Smooth muscle cell (in vitro differentiated cells): ENCODE data around the gene NRXN3. TPM values are rescaled to one million over a fixed set of nuclear protein-coding genes. Genes with fewer than 3 reads are reported as not detected.

Experiments used
- DNase-seq: peaks from one replicate; lab custom pipeline; 2025; ENCODE audit not compliant: unreplicated experiment; lab: John Stamatoyannopoulos, UW
- H2AFZ ChIP-seq: fragments of 200-600 bp; sonication (generic); 2 replicates; pipeline ENCODE4 v1.6.0; 2016; ENCODE audit warnings: antibody characterized with exemption, low read depth, mild to moderate bottlenecking
- H3F3A ChIP-seq: fragments of 200-600 bp; sonication (generic); 2 replicates; pipeline ENCODE4 v1.6.0; 2017; ENCODE audit warnings: antibody characterized with exemption, low read depth
- H3K27ac ChIP-seq: fragments of 200-600 bp; sonication (generic); 2 replicates; pipeline ENCODE4 v1.5.1; 2016; ENCODE audit warnings: low read depth, mild to moderate bottlenecking
- H3K27me3 ChIP-seq: fragments of 200-600 bp; sonication (generic); 2 replicates; pipeline ENCODE4 v1.6.1; 2016; ENCODE audit warnings: low read depth, mild to moderate bottlenecking
- H3K36me3 ChIP-seq: fragments of 200-600 bp; sonication (generic); 2 replicates; pipeline ENCODE4 v1.5.1; 2016; ENCODE audit warnings: low read depth
- H3K4me1 ChIP-seq: fragments of 200-600 bp; sonication (generic); 2 replicates; pipeline ENCODE4 v1.5.1; 2016; ENCODE audit warnings: low read depth
- H3K4me2 ChIP-seq: fragments of 200-600 bp; sonication (generic); 2 replicates; pipeline ENCODE4 v1.6.0; 2016; ENCODE audit warnings: mild to moderate bottlenecking
- H3K4me3 ChIP-seq: fragments of 200-600 bp; sonication (generic); 2 replicates; pipeline ENCODE4 v1.5.1; 2016; ENCODE audit warnings: mild to moderate bottlenecking
- H3K79me2 ChIP-seq: fragments of 200-600 bp; sonication (generic); 2 replicates; pipeline ENCODE4 v1.6.0; 2016; ENCODE audit warnings: low read depth, mild to moderate bottlenecking
- H3K9ac ChIP-seq: fragments of 200-600 bp; sonication (generic); 2 replicates; pipeline ENCODE4 v1.6.0; 2016; ENCODE audit warnings: low read depth
- H3K9me3 ChIP-seq: fragments of 200-600 bp; sonication (generic); replicated peaks from 2 replicates; pipeline ENCODE4 v1.5.1; 2016; ENCODE audit warnings: low read depth
- H4K20me1 ChIP-seq: fragments of 200-600 bp; sonication (generic); 2 replicates; pipeline ENCODE4 v1.6.0; 2016; ENCODE audit warnings: low read depth
- CTCF ChIP-seq: fragments of 200-600 bp; sonication (generic); IDR thresholded peaks from 2 replicates; pipeline ENCODE4 v1.5.1; 2017; ENCODE audit warnings: borderline replicate concordance, mild to moderate bottlenecking, antibody characterized with exemption; ENCODE audit not compliant: insufficient read depth, poor library complexity, severe bottlenecking
- WGBS: methylation state at CpG from one replicate; pipeline ENCODE4 v1.1.7; 2016; ENCODE audit warnings: low lambda C conversion rate; 5-methylcytosine and 5-hydroxymethylcytosine counted together
- polyA plus RNA-seq: library from polyadenylated mRNA; unstranded; fragments of >200 nt; fragmentation: Nextera tagmentation; extraction: Ambion mirVana; gene quantifications from 2 replicates; pipeline ENCODE4 v1.2.1, GENCODE V29; 2016
- total RNA-seq: library from RNA; depleted of rRNA; stranded (reverse); fragments of >200 nt; gene quantifications from 2 replicates; pipeline ENCODE4 v1.2.3, GENCODE V29; 2014

The NRXN3 gene
- total and polyA plus RNA-seq, 2 experiments from 2014 or later, result 1.2 to 7.0 TPM

GRCh38 chr14:79037106-79037505, 866.9 kb downstream of the NRXN3 start:
- no peak for TF ChIP-seq CTCF
- H3F3A ChIP-seq, result no peaks in the 10 kb centered on the region
- no peaks in the 10 kb centered on the region for H4K20me1 ChIP-seq
- 92% methylated on average over 3 of the region's 3 CpGs for WGBS
- DNase-seq, result no peak
- H2AFZ ChIP-seq, result no peak overlapping the region
- no peak overlapping the region for H3K4me2 ChIP-seq
- no peaks in the 10 kb centered on the region for H3K36me3 ChIP-seq
- peaks cover 1% of the 10 kb centered on the region for H3K27me3 ChIP-seq
- H3K27ac ChIP-seq, result no peak overlapping the region
- no peaks in the 10 kb centered on the region for H3K9me3 ChIP-seq
- no peaks in the 10 kb centered on the region for H3K4me1 ChIP-seq
- no peak overlapping the region for H3K4me3 ChIP-seq
- H3K79me2 ChIP-seq, result no peaks in the 10 kb centered on the region
- H3K9ac ChIP-seq, result no peak overlapping the region

DNA sequence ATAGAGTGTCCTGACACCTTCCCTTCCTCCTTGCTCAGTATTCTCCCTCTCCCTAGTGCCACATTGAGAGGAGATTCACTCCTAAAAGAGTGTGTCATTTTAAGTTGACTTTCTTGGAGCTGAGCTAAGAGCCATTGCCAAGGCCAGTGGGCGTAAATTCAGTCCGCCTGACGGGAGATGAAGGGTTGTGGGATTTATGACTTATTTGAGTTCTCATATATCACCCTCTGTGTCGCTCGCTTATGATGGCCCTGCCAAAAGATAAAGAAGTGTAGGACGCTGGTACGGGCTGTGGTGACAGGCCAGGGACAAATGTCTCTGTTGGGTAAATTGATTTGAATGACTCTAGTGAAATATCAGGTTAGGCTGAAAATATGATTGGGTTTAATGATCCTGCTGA, 867.4 kb downstream of the NRXN3 start:
- no peak overlapping the region for H3K4me3 ChIP-seq
- TF ChIP-seq CTCF, result no peak
- no peak overlapping the region for H3K27ac ChIP-seq
- no peaks in the 10 kb centered on the region for H3K27me3 ChIP-seq
- WGBS, result 88% methylated on average over 7 of the region's 7 CpGs
- H4K20me1 ChIP-seq, result no peaks in the 10 kb centered on the region
- H3F3A ChIP-seq, result no peaks in the 10 kb centered on the region
- DNase-seq, result no peak
- no peak overlapping the region for H3K9ac ChIP-seq
- H3K9me3 ChIP-seq, result no peaks in the 10 kb centered on the region
- no peak overlapping the region for H2AFZ ChIP-seq
- no peaks in the 10 kb centered on the region for H3K4me1 ChIP-seq
- no peaks in the 10 kb centered on the region for H3K79me2 ChIP-seq
- no peaks in the 10 kb centered on the region for H3K36me3 ChIP-seq
- no peak overlapping the region for H3K4me2 ChIP-seq

DNA sequence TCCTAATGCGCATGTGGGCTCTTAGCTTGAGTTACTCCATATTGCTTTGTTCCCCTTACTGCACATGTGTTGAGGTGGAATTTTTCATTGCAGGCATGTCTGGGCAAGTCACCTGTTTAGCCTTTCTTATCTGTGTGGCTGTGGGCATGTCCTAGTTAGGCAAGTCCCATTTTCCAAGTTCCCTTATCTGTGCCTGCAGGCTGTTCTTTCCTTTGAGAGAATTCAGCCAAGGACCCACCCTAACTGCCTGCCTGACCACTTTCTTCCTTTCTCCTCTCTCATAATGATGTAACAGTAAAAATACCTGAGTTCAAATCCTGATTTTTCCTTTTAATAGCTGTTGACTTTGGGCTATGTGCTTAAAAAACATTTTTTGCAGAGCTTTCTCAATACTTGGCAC, 870.6 kb downstream of the NRXN3 start:
- H2AFZ ChIP-seq, result no peak overlapping the region
- H3K27me3 ChIP-seq, result no peaks in the 10 kb centered on the region
- no peak for TF ChIP-seq CTCF
- no peaks in the 10 kb centered on the region for H4K20me1 ChIP-seq
- no peaks in the 10 kb centered on the region for H3K79me2 ChIP-seq
- no peak overlapping the region for H3K4me2 ChIP-seq
- no peak overlapping the region for H3K4me3 ChIP-seq
- no peaks in the 10 kb centered on the region for H3K4me1 ChIP-seq
- H3K9me3 ChIP-seq, result no peaks in the 10 kb centered on the region
- no peak overlapping the region for H3K27ac ChIP-seq
- H3F3A ChIP-seq, result no peaks in the 10 kb centered on the region
- 100% methylated on average over 1 of the region's 1 CpG for WGBS
- no peak overlapping the region for H3K9ac ChIP-seq
- no peak for DNase-seq
- H3K36me3 ChIP-seq, result no peaks in the 10 kb centered on the region

DNA sequence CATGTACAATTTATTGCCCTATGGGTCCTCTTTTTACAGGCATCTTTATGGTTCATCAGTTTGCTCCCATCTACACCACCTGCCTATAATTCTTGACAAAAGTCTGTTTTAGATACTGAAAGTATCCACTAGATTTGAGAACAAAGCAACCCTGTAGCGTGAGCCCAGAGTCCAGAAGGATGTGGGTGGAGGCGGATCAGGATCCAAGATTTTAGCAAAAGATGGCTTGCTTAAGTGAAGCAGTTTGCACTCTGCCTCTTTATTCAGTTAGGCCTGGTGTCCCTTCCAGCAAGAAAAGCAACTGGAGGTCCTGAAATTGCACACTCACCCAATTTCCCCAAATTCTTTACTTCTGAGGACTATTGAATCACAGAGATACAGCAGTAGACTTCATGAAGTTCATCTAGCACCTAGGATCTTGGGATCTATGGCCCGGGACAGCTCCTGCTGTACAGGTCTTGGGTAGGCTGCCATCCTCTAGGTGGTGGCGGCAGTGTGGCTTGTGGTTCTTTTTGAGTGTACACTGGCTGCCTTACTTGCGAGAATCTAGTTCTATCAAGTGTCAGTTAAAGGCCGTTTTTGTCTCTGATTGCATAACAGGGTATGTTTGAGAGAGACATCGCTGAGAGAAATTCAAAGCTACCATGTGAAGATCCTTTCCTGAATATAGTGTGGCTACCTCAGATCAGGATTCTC, 873.2 kb downstream of the NRXN3 start:
- Histone ChIP-seq H3K79me2 (no peaks in the 10 kb centered on the region), H3K4me3 (no peak overlapping the region), H3K27ac (no peak overlapping the region), H3F3A (no peaks in the 10 kb centered on the region), H3K27me3 (no peaks in the 10 kb centered on the region), H4K20me1 (no peaks in the 10 kb centered on the region), H3K4me2 (no peak overlapping the region), H3K36me3 (no peaks in the 10 kb centered on the region), H2AFZ (no peak overlapping the region), H3K9ac (no peak overlapping the region), H3K4me1 (no peaks in the 10 kb centered on the region), H3K9me3 (no peaks in the 10 kb centered on the region)
- 96% methylated on average over 7 of the region's 7 CpGs for WGBS
- no peak for DNase-seq
- no peak for TF ChIP-seq CTCF
